T-helper 17 cell (primary cell): ENCODE results near the gene FOXI1. TPM values are rescaled to one million over a fixed set of nuclear protein-coding genes. Genes with fewer than 3 reads are reported as not detected.
"Not testable (repeated sequence)": the region's sequence is repeated elsewhere in the genome, so short reads cannot be mapped to it uniquely, and the experiment has no call there.

Experiments
- ATAC-seq: fragments of 150-1000 bp; cut with Tn5 transposase; 2 replicates; pipeline ENCODE4 v1.10.0; 2021; ENCODE audit warnings: mild to moderate bottlenecking, moderate library complexity
- DNase-seq, 3 donors: peaks; one replicate each; pipeline versions ENCODE4 v3.0.0 to v3.0.0-alpha.2; 2020 to 2021
- H3K9me3 ChIP-seq: one replicate; pipeline ENCODE4 v1.7.0; 2013; ENCODE audit warnings: low read length, mild to moderate bottlenecking; ENCODE audit not compliant: control insufficient read depth, poor library complexity, severe bottlenecking
- H3K27ac Mint-ChIP-seq: one replicate; pipeline ENCODE4 v1.8.0; 2022; ENCODE audit warnings: mild to moderate bottlenecking, moderate library complexity, mixed read lengths
- H3K27me3 Mint-ChIP-seq: one replicate; pipeline ENCODE4 v1.8.0; 2022; ENCODE audit warnings: mixed read lengths
- H3K36me3 Mint-ChIP-seq: one replicate; pipeline ENCODE4 v1.8.0; 2022; ENCODE audit warnings: low read depth, mixed read lengths
- H3K4me1 Mint-ChIP-seq: one replicate; pipeline ENCODE4 v1.8.0; 2022; ENCODE audit warnings: mild to moderate bottlenecking, mixed read lengths
- H3K4me3 Mint-ChIP-seq: one replicate; pipeline ENCODE4 v1.8.0; 2022; ENCODE audit warnings: mild to moderate bottlenecking, moderate library complexity, mixed read lengths
- total RNA-seq, 4 donors: library from RNA in 2 of 4; stranded (reverse) in 2 of 4; gene quantifications; one replicate each; pipeline ENCODE4 v1.2.3 and lab custom pipeline; 2022 to 2026

The FOXI1 gene
- total RNA-seq, 2 donors from 2014 or later = 0.18 TPM; not detected in 1

DNA sequence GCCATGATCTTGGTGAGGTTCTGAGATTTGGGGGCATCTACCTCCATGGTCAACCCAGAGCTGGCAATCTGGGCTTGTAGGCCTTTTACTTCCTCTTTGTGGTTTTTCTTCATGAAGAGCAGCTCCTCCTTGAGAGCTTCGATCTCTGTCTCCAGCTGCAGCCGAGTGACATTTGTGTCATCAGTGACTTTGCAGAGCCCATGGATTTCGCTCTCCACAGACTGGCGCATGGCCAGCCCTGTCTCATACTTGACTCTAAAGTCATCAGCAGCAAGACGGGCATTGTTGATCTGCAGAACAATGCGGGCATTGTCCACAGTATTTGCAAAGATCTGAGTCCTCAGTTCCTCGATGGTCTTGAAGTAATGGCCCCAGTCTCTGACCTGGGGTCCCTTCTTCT lies 35.5 kb downstream of the FOXI1 start:
- not testable (repeated sequence) for H3K4me1 Mint-ChIP-seq, ATAC-seq, DNase-seq, H3K36me3 Mint-ChIP-seq, H3K9me3 ChIP-seq, H3K27ac Mint-ChIP-seq, H3K4me3 Mint-ChIP-seq
- peaks cover 32% of the 10 kb centered on the region for H3K27me3 Mint-ChIP-seq

DNA sequence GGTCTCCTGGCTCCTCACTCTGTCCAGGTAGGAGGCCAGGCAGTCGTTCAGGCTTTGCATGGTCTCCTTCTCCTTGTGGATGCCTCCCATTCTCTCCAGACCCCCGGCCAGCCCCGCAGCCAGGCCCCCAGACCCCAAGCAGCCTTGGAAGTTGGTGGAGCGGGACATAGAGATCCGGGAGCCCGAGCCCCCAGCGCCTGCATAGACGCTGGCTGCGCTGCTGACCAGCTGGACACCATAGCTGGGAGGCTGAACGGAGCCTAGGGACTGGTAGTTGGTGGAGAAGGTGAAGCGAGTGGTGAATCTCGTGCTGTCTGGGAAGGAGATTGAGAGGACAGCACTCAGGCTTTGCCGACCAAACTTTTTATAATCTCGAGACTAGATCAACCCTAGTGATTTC lies 35.9 kb downstream of the FOXI1 start:
- no peak overlapping the region for H3K4me3 Mint-ChIP-seq

DNA sequence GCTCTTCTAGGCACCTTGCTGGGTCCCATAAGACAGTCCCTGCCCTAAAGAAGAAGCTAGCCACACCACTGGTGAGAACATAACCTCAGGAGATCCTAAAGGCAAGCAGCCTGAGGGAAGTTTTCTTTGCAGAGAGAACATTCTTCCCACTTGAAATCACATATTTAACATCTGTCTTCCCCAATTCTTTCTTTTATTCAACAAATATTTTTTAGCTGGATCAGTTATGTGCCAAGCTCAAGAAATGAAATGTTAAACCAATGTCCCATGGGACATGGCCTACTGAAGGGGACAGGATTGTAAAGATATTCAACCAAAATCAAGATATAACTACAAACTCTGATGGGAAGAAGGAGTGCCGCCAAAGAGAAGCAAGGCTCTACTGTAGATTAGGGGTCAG lies 36.5 kb downstream of the FOXI1 start:
- ATAC-seq = no peak
- no peaks in the 10 kb centered on the region for H3K9me3 ChIP-seq
- no peaks in the 10 kb centered on the region for H3K36me3 Mint-ChIP-seq
- no peak for DNase-seq
- no peak overlapping the region for H3K27ac Mint-ChIP-seq
- no peak overlapping the region for H3K4me3 Mint-ChIP-seq
- H3K4me1 Mint-ChIP-seq = peaks cover 2% of the 10 kb centered on the region
- H3K27me3 Mint-ChIP-seq = peaks cover 34% of the 10 kb centered on the region

More for the DNA sequence above, 35.9 kb downstream of the FOXI1 start:
- H3K9me3 ChIP-seq = no peaks in the 10 kb centered on the region
- Mint-ChIP-seq H3K36me3 (no peaks in the 10 kb centered on the region), H3K27ac (no peak overlapping the region), H3K4me1 (peaks cover 2% of the 10 kb centered on the region), H3K27me3 (peaks cover 32% of the 10 kb centered on the region)
- ATAC-seq (no peak), DNase-seq (no peak)

DNA sequence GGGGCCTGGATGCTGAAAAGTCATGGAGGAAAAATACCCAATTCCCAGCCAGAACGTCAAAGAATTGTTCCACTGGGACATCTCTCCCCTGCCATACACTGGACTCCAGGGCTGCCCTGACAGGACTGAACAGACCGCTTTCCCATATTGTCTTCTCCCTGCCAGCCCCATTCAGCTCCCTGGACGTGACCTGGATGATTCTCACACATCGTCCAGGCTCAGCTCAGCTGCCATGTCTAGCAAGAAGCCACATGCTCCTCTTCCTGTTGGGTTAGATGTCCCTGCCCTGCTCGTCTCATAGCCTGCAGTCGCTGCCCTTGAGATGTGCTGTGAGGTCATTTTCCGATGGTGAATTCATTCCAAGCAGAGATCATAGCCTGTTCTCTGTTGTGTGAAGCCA lies 37.4 kb downstream of the FOXI1 start:
- Mint-ChIP-seq H3K27ac (no peak overlapping the region), H3K4me3 (no peak overlapping the region), H3K4me1 (peaks cover 2% of the 10 kb centered on the region), H3K36me3 (no peaks in the 10 kb centered on the region), H3K27me3 (peaks cover 43% of the 10 kb centered on the region)
- ATAC-seq (no peak), DNase-seq (no peak)
- no peaks in the 10 kb centered on the region for H3K9me3 ChIP-seq

DNA sequence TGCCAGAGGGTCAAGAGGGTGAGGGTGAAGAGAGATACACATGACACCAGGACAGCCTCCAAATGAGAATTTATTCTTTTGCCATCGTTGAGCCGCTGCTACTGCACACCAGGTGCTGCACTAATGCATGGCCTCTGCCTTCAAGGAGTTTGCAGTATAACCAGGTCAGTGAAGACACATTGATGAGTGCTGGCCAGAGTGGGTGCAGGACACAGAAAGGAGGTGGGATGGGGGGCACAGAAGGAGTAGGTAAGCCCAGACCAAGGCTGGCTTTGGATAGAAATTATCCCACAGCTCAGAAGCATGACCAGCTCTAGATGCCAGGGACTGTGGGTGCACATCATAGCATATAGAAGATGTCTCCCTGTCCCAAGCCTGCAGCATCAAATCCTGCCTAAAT lies 38.0 kb downstream of the FOXI1 start:
- no peak overlapping the region for H3K27ac Mint-ChIP-seq
- DNase-seq (no peak), ATAC-seq (no peak)
- no peak overlapping the region for H3K4me3 Mint-ChIP-seq
- H3K27me3 Mint-ChIP-seq = peaks cover 44% of the 10 kb centered on the region
- H3K9me3 ChIP-seq = no peaks in the 10 kb centered on the region
- H3K4me1 Mint-ChIP-seq = peaks cover 2% of the 10 kb centered on the region
- no peaks in the 10 kb centered on the region for H3K36me3 Mint-ChIP-seq

DNA sequence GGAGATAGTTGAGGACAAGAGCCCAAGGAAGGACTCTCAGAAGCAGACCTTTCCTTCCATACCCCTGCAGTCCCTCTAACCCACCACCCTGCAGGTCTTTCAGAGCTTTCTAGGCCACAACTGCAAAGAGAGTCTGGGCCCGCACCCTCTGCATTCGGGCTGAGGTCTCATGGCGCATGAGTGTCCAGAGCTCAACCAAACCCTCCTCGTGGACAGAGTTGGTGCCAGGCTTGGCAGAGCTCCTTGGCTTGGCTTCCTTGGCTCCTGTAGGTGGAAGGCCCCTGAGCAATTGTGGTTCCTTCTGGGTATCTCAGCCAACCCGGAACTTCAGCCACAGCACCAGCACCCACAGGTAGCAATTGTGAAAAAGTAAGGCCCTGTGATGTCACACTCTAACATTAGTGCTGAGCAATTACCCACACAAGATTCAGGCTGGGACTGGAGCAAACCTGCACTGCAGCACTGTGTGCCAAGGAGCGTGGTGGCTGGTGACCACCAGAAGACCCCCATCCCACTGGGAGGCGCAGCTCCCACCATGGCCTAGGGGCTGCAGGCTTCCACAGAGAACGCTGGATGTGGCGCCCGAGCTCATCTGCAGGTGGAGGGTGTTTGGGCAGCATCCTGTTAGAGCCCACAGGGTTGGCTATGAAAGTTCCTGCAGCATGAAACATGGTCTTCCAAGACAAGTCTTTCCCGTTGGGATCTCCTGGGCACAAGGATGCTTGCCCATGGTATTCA lies 38.8 kb downstream of the FOXI1 start:
- Mint-ChIP-seq H3K36me3 (no peaks in the 10 kb centered on the region), H3K27me3 (peaks cover 49% of the 10 kb centered on the region), H3K4me3 (no peak overlapping the region), H3K27ac (no peak overlapping the region), H3K4me1 (peaks cover 2% of the 10 kb centered on the region)
- no peaks in the 10 kb centered on the region for H3K9me3 ChIP-seq
- ATAC-seq = no peak
- no peak for DNase-seq

DNA sequence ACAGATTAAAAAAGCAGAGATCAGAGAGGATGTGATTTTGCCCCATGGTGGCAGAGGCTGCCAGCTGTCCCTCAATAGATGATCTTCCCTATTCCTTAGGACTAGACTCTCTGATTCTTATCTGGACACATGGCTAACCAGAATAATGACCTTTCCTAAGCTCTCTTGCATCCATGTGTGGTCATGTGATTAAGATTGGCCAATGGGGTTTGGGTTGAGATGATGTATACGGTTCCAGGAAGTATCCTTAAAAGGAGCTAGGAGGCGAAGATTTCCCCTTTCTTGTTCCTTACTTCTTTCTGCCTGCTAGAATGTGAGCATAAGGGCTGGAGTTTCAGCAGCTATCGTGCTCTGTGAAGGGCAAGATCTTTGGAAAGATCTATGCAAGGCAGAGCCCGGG lies 39.8 kb downstream of the FOXI1 start:
- ATAC-seq = no peak
- no peak overlapping the region for H3K4me3 Mint-ChIP-seq

DNA sequence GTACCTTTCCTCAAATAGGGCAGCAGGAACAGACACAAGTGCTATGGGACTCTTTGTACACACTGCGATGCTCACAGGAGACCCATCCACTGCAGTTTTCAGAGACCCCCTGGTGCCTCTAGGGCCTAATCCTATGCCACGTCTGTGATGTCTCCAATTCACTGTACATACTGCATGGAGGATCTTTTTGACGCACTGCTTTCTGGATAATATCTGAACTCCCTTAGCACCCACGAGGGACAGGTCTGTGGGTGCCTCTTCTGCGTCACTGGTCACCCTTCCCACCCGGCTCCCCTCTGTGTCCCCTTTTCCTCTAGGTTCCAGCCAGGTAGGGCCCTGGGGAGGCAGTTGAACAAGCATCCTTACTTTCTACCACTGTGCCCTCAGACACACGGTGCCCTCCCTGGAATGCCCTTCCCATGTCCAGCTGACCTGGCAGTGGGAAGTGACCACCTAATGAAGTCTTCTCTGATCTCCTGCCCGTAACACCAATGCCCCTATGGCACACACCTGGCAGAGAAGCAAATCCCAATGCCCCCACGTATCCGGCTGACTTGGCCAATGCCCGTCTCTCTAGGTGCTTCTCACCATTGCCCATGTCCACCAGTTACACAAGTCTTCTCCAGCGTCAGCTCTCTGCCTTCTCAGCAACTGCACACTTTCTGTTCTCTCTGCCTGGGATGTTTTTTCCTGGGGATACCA lies 41.5 kb downstream of the FOXI1 start:
- H3K36me3 Mint-ChIP-seq = no peaks in the 10 kb centered on the region
- H3K27ac Mint-ChIP-seq = no peak overlapping the region
- H3K27me3 Mint-ChIP-seq = peaks cover 37% of the 10 kb centered on the region
- peaks cover 2% of the 10 kb centered on the region for H3K4me1 Mint-ChIP-seq
- H3K4me3 Mint-ChIP-seq = no peak overlapping the region
- DNase-seq (no peak), ATAC-seq (no peak)
- no peaks in the 10 kb centered on the region for H3K9me3 ChIP-seq

More for the DNA sequence above, 39.8 kb downstream of the FOXI1 start:
- no peaks in the 10 kb centered on the region for H3K36me3 Mint-ChIP-seq
- peaks cover 50% of the 10 kb centered on the region for H3K27me3 Mint-ChIP-seq
- H3K27ac Mint-ChIP-seq = no peak overlapping the region
- H3K9me3 ChIP-seq = no peaks in the 10 kb centered on the region
- DNase-seq = no peak
- peaks cover 2% of the 10 kb centered on the region for H3K4me1 Mint-ChIP-seq

DNA sequence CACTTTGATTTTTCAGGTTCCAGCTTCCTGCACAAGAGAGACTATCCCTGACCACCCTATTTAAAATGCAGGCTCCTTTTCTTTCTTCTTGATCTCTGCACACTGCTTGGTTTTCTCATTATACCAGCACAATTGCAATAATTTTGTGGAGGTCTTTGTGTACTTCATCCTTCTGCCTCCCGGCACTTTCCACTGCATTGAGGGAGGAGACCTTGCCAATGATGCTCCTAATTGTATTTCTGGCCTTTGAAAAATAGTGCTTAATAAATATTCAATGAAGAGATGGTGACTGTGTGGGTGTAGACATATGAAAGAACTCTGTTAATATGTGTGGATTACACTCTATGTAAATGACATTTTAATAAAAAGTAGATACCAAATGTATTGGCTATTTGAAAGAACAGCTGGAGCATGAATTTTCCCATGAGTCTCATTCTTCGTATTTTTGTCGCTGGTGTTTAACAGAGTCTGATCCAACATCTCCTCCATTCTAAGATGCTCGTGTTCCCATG lies 42.1 kb downstream of the FOXI1 start:
- H3K36me3 Mint-ChIP-seq = no peaks in the 10 kb centered on the region
- H3K27ac Mint-ChIP-seq = no peak overlapping the region
- H3K9me3 ChIP-seq = no peaks in the 10 kb centered on the region
- no peak for DNase-seq
- H3K4me1 Mint-ChIP-seq = peaks cover 4% of the 10 kb centered on the region
- H3K27me3 Mint-ChIP-seq = peaks cover 33% of the 10 kb centered on the region
- no peak for ATAC-seq
- no peak overlapping the region for H3K4me3 Mint-ChIP-seq

DNA sequence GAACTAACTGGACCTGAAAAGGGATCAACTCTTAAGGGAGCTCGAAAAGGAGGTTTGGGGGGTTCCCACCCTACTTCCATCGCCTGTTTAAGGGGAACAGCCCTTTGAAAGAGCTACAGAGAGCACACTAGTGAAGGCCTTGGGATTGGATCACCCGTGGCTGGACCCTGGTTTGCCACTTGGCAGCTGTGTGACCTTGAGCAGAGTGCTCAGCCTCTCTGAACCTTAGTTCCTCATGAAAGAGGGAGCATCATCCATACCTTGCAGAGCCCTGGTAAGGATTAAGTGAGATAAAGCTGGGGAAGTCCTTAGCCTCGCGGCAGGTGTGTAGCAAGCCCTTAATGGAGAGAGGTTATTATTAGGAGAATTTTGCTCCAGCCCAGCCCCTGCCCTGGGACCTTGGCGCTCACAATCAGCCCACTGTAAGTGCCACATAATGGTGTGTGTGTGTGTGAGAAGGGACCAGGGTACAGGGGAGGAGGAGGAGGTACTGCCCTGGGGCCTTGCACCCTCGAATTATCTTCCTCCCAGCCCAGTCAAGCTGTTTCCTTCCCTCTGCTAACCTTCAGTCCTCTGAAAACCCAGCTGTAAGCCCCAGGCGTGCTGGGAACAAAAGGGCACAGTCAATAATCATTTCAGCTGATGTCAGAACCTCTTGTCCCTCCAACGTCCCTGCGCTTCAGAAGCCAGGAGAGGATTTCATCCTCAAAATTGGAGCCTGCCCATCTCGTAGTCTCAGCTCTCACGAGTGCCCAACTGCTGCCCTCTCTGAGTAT lies 42.9 kb downstream of the FOXI1 start:
- DNase-seq = no peak

DNA sequence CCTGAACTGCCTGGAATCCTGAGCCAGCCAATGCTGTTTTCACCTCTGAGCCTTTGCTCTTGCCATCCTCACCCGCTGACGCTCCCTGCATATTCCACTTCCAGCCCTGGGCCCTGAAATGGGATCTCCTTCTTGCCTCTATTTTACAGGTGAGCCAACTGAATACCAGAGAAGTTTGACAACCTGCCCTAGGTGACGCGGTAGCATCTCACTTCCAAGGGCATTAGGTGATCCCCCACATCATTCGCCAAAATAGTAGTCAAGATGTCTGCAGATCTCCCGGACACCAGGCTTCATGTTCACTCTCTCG lies 43.5 kb downstream of the FOXI1 start:
- Mint-ChIP-seq H3K4me1 (peaks cover 2% of the 10 kb centered on the region), H3K27ac (no peak overlapping the region), H3K4me3 (no peak overlapping the region), H3K27me3 (peaks cover 33% of the 10 kb centered on the region), H3K36me3 (no peaks in the 10 kb centered on the region)
- DNase-seq = no peak
- no peak for ATAC-seq
- no peaks in the 10 kb centered on the region for H3K9me3 ChIP-seq

More for the DNA sequence above, 42.9 kb downstream of the FOXI1 start:
- H3K27me3 Mint-ChIP-seq = peaks cover 32% of the 10 kb centered on the region
- H3K9me3 ChIP-seq = no peaks in the 10 kb centered on the region
- no peaks in the 10 kb centered on the region for H3K36me3 Mint-ChIP-seq
- peaks cover 2% of the 10 kb centered on the region for H3K4me1 Mint-ChIP-seq
- no peak overlapping the region for H3K27ac Mint-ChIP-seq
- ATAC-seq = no peak
- no peak overlapping the region for H3K4me3 Mint-ChIP-seq

DNA sequence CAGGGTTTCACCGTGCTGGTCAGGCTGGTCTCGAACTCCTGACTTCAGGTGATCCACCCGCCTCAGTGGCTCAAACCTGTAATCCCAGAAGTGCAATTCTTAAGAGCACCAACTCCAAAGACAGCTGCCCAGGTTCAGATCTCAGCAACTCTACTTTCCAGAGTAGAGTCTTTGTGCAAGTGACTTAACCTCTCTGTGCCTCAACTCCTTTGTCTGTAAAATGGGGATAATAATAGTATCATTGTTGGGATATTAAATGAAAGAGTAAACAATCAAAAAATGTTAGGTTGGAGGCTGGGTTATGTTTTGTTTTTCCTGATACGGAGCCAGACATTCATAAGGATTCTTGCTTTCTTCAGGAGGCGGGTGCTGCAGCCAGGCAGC lies 45.0 kb downstream of the FOXI1 start:
- H3K4me3 Mint-ChIP-seq = no peak overlapping the region
- peaks cover 23% of the 10 kb centered on the region for H3K27me3 Mint-ChIP-seq
- DNase-seq (no peak), ATAC-seq (no peak)
- H3K9me3 ChIP-seq = no peaks in the 10 kb centered on the region
- no peaks in the 10 kb centered on the region for H3K36me3 Mint-ChIP-seq
- peaks cover 2% of the 10 kb centered on the region for H3K4me1 Mint-ChIP-seq
- H3K27ac Mint-ChIP-seq = no peak overlapping the region

DNA sequence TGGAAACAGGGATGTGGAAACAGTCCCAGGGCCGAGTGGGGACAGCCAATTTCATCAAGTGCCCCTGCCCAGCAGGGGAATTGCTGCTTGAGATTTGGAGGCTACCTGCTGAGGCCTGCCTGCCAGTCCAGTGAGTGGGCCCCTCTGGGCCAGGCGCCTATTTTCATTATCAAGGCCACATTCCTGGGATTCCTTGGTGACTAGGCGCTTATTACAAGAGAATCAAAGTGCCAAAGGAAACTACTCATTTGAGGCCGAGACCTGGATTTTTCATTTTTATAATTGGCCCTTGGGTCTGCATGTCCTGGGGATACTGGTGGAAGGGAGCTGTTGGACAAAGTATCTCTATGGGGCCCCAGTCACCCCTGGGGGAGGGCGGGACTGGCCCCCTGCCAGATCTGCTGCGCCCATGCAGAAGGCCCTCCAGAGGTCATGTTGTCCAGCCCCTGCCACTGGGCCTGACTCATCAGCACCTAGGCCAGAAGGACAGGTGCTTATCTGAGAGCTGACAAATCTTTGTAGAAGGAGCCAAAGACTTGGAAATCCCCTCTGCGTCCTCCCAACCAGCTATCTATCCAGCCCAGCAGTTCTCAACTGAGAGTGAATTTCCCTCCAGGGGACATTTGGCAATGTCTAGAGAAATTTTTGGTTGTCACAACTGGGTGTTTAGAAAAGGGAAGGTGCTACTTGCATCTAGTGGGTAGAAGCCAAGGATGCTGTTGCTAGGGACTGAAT lies 45.6 kb downstream of the FOXI1 start:
- H3K27me3 Mint-ChIP-seq = peaks cover 22% of the 10 kb centered on the region
- DNase-seq (no peak), ATAC-seq (no peak)
- no peak overlapping the region for H3K27ac Mint-ChIP-seq
- H3K9me3 ChIP-seq = no peaks in the 10 kb centered on the region
- H3K4me3 Mint-ChIP-seq = no peak overlapping the region
- peaks cover 2% of the 10 kb centered on the region for H3K4me1 Mint-ChIP-seq
- H3K36me3 Mint-ChIP-seq = no peaks in the 10 kb centered on the region
